Trophoblast cell (in vitro differentiated cells and primary cell): ENCODE measurements around the gene KIAA1958.

ENCODE experiments used
- DNase-seq, 2 donors: peaks; one replicate each; pipeline ENCODE4 v3.0.0-alpha.2; 2016
- H2AFZ ChIP-seq: 2 replicates; pipeline ENCODE4 v1.6.1; 2013; ENCODE audit warnings: low read length, moderate library complexity, mild to moderate bottlenecking; ENCODE audit not compliant: insufficient read depth, poor library complexity
- H2AK5ac ChIP-seq: 2 replicates; pipeline ENCODE4 v1.6.1; 2013; ENCODE audit warnings: mild to moderate bottlenecking, low read length
- H2BK120ac ChIP-seq: 2 replicates; pipeline ENCODE4 v1.6.1; 2013; ENCODE audit warnings: low read length, mild to moderate bottlenecking, moderate library complexity; ENCODE audit not compliant: insufficient read depth, poor library complexity
- H2BK12ac ChIP-seq: 2 replicates; pipeline ENCODE4 v1.6.1; 2013; ENCODE audit warnings: mild to moderate bottlenecking, low read length, moderate library complexity
- H2BK5ac ChIP-seq: 2 replicates; pipeline ENCODE4 v1.6.1; 2013; ENCODE audit warnings: low read length, low read depth, moderate library complexity, mild to moderate bottlenecking; ENCODE audit not compliant: poor library complexity
- H3K14ac ChIP-seq: 2 replicates; pipeline ENCODE4 v1.6.1; 2013; ENCODE audit warnings: mild to moderate bottlenecking, low read length
- H3K18ac ChIP-seq: 2 replicates; pipeline ENCODE4 v1.6.1; 2013; ENCODE audit warnings: mild to moderate bottlenecking, low read length
- H3K23ac ChIP-seq: 2 replicates; pipeline ENCODE4 v1.6.1; 2013; ENCODE audit warnings: low read length
- H3K27ac ChIP-seq: 2 replicates; pipeline ENCODE4 v1.5.1; 2013; ENCODE audit warnings: low read depth, mild to moderate bottlenecking, inconsistent platforms, low read length, moderate library complexity
- H3K27me3 ChIP-seq: 2 replicates; pipeline ENCODE4 v1.6.1; 2013; ENCODE audit warnings: inconsistent platforms, mild to moderate bottlenecking, low read length, moderate library complexity; ENCODE audit not compliant: insufficient read depth
- H3K36me3 ChIP-seq, 2 experiments: 1 replicate in 1 of 2; 2 replicates in 1 of 2; pipeline ENCODE4 v1.6.1; 2013; ENCODE audit warnings: low read length in 2 of 2, mild to moderate bottlenecking in 2 of 2, moderate library complexity in 1 of 2; ENCODE audit not compliant: insufficient read depth in 2 of 2, control insufficient read depth in 1 of 2
- H3K4ac ChIP-seq: 2 replicates; pipeline ENCODE4 v1.6.1; 2013; ENCODE audit warnings: low read depth, mild to moderate bottlenecking, low read length, moderate library complexity
- H3K4me1 ChIP-seq, 2 experiments: 1 replicate in 1 of 2; 2 replicates in 1 of 2; pipeline ENCODE4 v1.6.1; 2013; ENCODE audit warnings: low read length in 2 of 2, mild to moderate bottlenecking in 2 of 2, moderate library complexity in 1 of 2; ENCODE audit not compliant: insufficient read depth in 2 of 2, control insufficient read depth in 1 of 2
- H3K4me2 ChIP-seq: 2 replicates; pipeline ENCODE4 v1.6.1; 2013; ENCODE audit warnings: inconsistent platforms, mild to moderate bottlenecking, low read length, moderate library complexity
- H3K4me3 ChIP-seq: 2 replicates; pipeline ENCODE4 v1.5.1; 2013; ENCODE audit warnings: mild to moderate bottlenecking, low read depth, low read length, inconsistent platforms
- H3K79me1 ChIP-seq: one replicate; pipeline ENCODE4 v1.6.1; 2013; ENCODE audit warnings: low read length
- H3K79me2 ChIP-seq: 2 replicates; pipeline ENCODE4 v1.6.1; 2013; ENCODE audit warnings: low read length, mild to moderate bottlenecking; ENCODE audit not compliant: control insufficient read depth, insufficient read depth, poor library complexity
- H3K9ac ChIP-seq: 2 replicates; pipeline ENCODE4 v1.6.1; 2013; ENCODE audit warnings: mild to moderate bottlenecking, low read length
- H3K9me3 ChIP-seq: 2 replicates; pipeline ENCODE4 v1.6.1; 2013; ENCODE audit warnings: low read depth, mild to moderate bottlenecking, control low read depth, inconsistent platforms, low read length; ENCODE audit not compliant: insufficient read depth
- H4K12ac ChIP-seq: 2 replicates; pipeline ENCODE4 v1.6.1; 2013; ENCODE audit warnings: low read depth, mild to moderate bottlenecking, low read length, moderate library complexity
- H4K8ac ChIP-seq: 2 replicates; pipeline ENCODE4 v1.6.1; 2013; ENCODE audit warnings: low read depth, mild to moderate bottlenecking, low read length, moderate library complexity
- H4K91ac ChIP-seq: one replicate; pipeline ENCODE4 v1.6.1; 2013; ENCODE audit warnings: low read depth, mild to moderate bottlenecking, low read length, moderate library complexity
- WGBS: extraction: QIAGEN DNeasy Blood & Tissue Kit; methylation state at CpG from one replicate; pipeline ENCODE4 v1.1.7; 2013; ENCODE audit warnings: missing lambda C conversion rate; ENCODE audit not compliant: insufficient read length, insufficient coverage; ENCODE audit errors: extremely low coverage; 5-methylcytosine and 5-hydroxymethylcytosine counted together

KIAA1958 gene

GRCh38 chr9:112618385-112619009 lies 131.9 kb downstream of the KIAA1958 start:
- no peaks in the 10 kb centered on the region for H3K9me3 ChIP-seq
- no peak overlapping the region for H3K4me3 ChIP-seq
- no peak overlapping the region for H4K8ac ChIP-seq
- no peak overlapping the region for H2BK12ac ChIP-seq
- H4K12ac ChIP-seq = no peak overlapping the region
- H3K36me3 ChIP-seq = peaks cover 3 to 6% of the 10 kb centered on the region in 2 experiments
- no peaks in the 10 kb centered on the region for H3K27me3 ChIP-seq
- H2BK120ac ChIP-seq = no peak overlapping the region
- no peaks in the 10 kb centered on the region for H3K79me2 ChIP-seq
- H3K9ac ChIP-seq = no peak overlapping the region
- no peaks in the 10 kb centered on the region for H3K79me1 ChIP-seq
- H3K18ac ChIP-seq = no peak overlapping the region
- H2AK5ac ChIP-seq = no peak overlapping the region
- no peak overlapping the region for H2BK5ac ChIP-seq
- no peaks in the 10 kb centered on the region for H3K4me1 ChIP-seq
- H3K4ac ChIP-seq = no peak overlapping the region
- no peak for DNase-seq
- H3K14ac ChIP-seq = no peak overlapping the region
- H2AFZ ChIP-seq = no peak overlapping the region
- no peak overlapping the region for H3K23ac ChIP-seq
- H3K27ac ChIP-seq = no peak overlapping the region
- H3K4me2 ChIP-seq = no peak overlapping the region
- no peak overlapping the region for H4K91ac ChIP-seq
- no CpG with 5 or more reads among the region's 21 CpGs for WGBS

GRCh38 chr9:112620388-112620787 lies 133.8 kb downstream of the KIAA1958 start:
- no peak overlapping the region for H2BK5ac ChIP-seq
- no peak overlapping the region for H4K12ac ChIP-seq
- peaks cover 3 to 6% of the 10 kb centered on the region in 2 experiments for H3K36me3 ChIP-seq
- H3K9me3 ChIP-seq = no peaks in the 10 kb centered on the region
- H4K91ac ChIP-seq = no peak overlapping the region
- H3K18ac ChIP-seq = no peak overlapping the region
- H3K4me1 ChIP-seq = no peaks in the 10 kb centered on the region
- no peak overlapping the region for H2BK120ac ChIP-seq
- H3K27me3 ChIP-seq = no peaks in the 10 kb centered on the region
- no CpG with 5 or more reads among the region's 2 CpGs for WGBS
- H3K14ac ChIP-seq = no peak overlapping the region
- H2AFZ ChIP-seq = no peak overlapping the region
- no peak overlapping the region for H3K4me2 ChIP-seq
- H2BK12ac ChIP-seq = no peak overlapping the region
- no peaks in the 10 kb centered on the region for H3K79me1 ChIP-seq
- no peak overlapping the region for H3K9ac ChIP-seq
- no peak overlapping the region for H2AK5ac ChIP-seq
- no peak overlapping the region for H3K4ac ChIP-seq
- H4K8ac ChIP-seq = no peak overlapping the region
- no peaks in the 10 kb centered on the region for H3K79me2 ChIP-seq
- H3K27ac ChIP-seq = no peak overlapping the region
- H3K4me3 ChIP-seq = no peak overlapping the region
- DNase-seq = no peak
- no peak overlapping the region for H3K23ac ChIP-seq

- H3K4me3 ChIP-seq = no peak overlapping the region
- H2AFZ ChIP-seq = no peak overlapping the region
- no peak overlapping the region for H3K18ac ChIP-seq
- H3K4me1 ChIP-seq = no peaks in the 10 kb centered on the region
- no peak overlapping the region for H2BK12ac ChIP-seq
- no peaks in the 10 kb centered on the region for H3K79me1 ChIP-seq
- DNase-seq = no peak
- no peak overlapping the region for H3K23ac ChIP-seq
- H4K12ac ChIP-seq = no peak overlapping the region
- no peak overlapping the region for H3K27ac ChIP-seq
- no peak overlapping the region for H4K8ac ChIP-seq
- H3K9ac ChIP-seq = no peak overlapping the region
- H3K79me2 ChIP-seq = no peaks in the 10 kb centered on the region
- H2BK120ac ChIP-seq = no peak overlapping the region
- H3K36me3 ChIP-seq = peaks cover 3 to 6% of the 10 kb centered on the region in 2 experiments
- no peak overlapping the region for H2AK5ac ChIP-seq
- no peaks in the 10 kb centered on the region for H3K27me3 ChIP-seq
- no CpG with 5 or more reads among the region's 3 CpGs for whole genome bisulfite sequencing
- no peak overlapping the region for H3K14ac ChIP-seq
- no peak overlapping the region for H4K91ac ChIP-seq
- H3K9me3 ChIP-seq = no peaks in the 10 kb centered on the region
- no peak overlapping the region for H2BK5ac ChIP-seq
- no peak overlapping the region for H3K4me2 ChIP-seq
- no peak overlapping the region for H3K4ac ChIP-seq
These were observed 134.5 kb downstream of the KIAA1958 start for GRCh38 chr9:112621018-112621655.

GRCh38 chr9:112623198-112623597 lies 136.6 kb downstream of the KIAA1958 start:
- Histone ChIP-seq H2BK5ac (no peak overlapping the region), H3K27me3 (no peaks in the 10 kb centered on the region), H3K79me2 (no peaks in the 10 kb centered on the region), H4K12ac (no peak overlapping the region), H2AK5ac (no peak overlapping the region), H4K8ac (no peak overlapping the region), H4K91ac (no peak overlapping the region), H3K4me1 (no peaks in the 10 kb centered on the region), H3K27ac (no peak overlapping the region), H2BK12ac (no peak overlapping the region), H3K9me3 (no peaks in the 10 kb centered on the region), H3K36me3 (peaks cover 3 to 6% of the 10 kb centered on the region in 2 experiments), H3K4me3 (no peak overlapping the region), H3K14ac (no peak overlapping the region), H2BK120ac (no peak overlapping the region), H3K18ac (no peak overlapping the region), H2AFZ (no peak overlapping the region), H3K9ac (no peak overlapping the region), H3K79me1 (no peaks in the 10 kb centered on the region), H3K4me2 (no peak overlapping the region), H3K23ac (no peak overlapping the region), H3K4ac (no peak overlapping the region)
- no CpG with 5 or more reads among the region's 2 CpGs for WGBS
- no peak for DNase-seq
